GM12801 (cell line): Measurements from ENCODE around the gene SMYD3.

ENCODE experiments used
- TF ChIP-seq, protein P1 (sequence below): IDR thresholded peaks from one replicate; pipeline ENCODE4 v1.5.1; 2011; ENCODE audit warnings: control low read depth; ENCODE audit not compliant: insufficient read length; ENCODE audit errors: extremely low read depth

SMYD3 gene

GRCh38 chr1:246208105-246208504 lies 299.0 kb downstream of the SMYD3 start:
- TF ChIP-seq, protein P1, sequence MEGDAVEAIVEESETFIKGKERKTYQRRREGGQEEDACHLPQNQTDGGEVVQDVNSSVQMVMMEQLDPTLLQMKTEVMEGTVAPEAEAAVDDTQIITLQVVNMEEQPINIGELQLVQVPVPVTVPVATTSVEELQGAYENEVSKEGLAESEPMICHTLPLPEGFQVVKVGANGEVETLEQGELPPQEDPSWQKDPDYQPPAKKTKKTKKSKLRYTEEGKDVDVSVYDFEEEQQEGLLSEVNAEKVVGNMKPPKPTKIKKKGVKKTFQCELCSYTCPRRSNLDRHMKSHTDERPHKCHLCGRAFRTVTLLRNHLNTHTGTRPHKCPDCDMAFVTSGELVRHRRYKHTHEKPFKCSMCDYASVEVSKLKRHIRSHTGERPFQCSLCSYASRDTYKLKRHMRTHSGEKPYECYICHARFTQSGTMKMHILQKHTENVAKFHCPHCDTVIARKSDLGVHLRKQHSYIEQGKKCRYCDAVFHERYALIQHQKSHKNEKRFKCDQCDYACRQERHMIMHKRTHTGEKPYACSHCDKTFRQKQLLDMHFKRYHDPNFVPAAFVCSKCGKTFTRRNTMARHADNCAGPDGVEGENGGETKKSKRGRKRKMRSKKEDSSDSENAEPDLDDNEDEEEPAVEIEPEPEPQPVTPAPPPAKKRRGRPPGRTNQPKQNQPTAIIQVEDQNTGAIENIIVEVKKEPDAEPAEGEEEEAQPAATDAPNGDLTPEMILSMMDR: no peak

- TF ChIP-seq, protein P1: no peak
Measured at GRCh38 chr1:246203180-246203579, 303.9 kb downstream of the SMYD3 start.

GRCh38 chr1:246200738-246201137 lies 306.3 kb downstream of the SMYD3 start:
- TF ChIP-seq, protein P1: no peak

GRCh38 chr1:246200225-246200624 lies 306.9 kb downstream of the SMYD3 start:
- TF ChIP-seq, protein P1: no peak

GRCh38 chr1:246199086-246199645 lies 307.9 kb downstream of the SMYD3 start:
- TF ChIP-seq, protein P1: no peak

GRCh38 chr1:246198115-246198816 lies 308.8 kb downstream of the SMYD3 start:
- TF ChIP-seq, protein P1: no peak

DNA sequence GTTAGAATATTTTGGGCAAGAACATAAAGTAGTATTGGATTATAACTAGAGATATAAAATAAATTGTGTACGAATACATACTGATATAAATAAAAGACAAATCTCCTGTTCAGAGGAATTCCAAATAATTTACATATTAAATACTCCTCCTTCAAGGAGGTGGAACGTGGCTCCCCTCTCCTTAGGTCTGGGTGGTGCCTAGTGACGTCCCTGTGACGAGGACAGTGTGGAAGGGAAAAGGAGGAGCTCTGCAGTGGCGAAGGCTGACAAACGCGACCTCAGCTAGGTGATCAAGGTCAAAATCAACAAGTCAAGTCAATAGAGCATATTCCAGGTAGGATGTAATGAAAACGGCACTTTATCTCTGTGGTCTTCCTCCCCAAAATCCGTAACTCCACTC lies 310.0 kb downstream of the SMYD3 start:
- TF ChIP-seq, protein P1: no peak
